ENCODE results near the gene ARPC1B. TPM values are rescaled to one million over a fixed set of nuclear protein-coding genes. Genes with fewer than 3 reads are reported as not detected.
"Not testable (repeated sequence)": the region's sequence is repeated elsewhere in the genome, so short reads cannot be mapped to it uniquely, and the experiment has no call there.

ARPC1B gene
- total and polyA plus RNA-seq, 2 donors (not counting 1 experiment from before 2014, with no cell fraction given) = 245 to 394 TPM

DNA sequence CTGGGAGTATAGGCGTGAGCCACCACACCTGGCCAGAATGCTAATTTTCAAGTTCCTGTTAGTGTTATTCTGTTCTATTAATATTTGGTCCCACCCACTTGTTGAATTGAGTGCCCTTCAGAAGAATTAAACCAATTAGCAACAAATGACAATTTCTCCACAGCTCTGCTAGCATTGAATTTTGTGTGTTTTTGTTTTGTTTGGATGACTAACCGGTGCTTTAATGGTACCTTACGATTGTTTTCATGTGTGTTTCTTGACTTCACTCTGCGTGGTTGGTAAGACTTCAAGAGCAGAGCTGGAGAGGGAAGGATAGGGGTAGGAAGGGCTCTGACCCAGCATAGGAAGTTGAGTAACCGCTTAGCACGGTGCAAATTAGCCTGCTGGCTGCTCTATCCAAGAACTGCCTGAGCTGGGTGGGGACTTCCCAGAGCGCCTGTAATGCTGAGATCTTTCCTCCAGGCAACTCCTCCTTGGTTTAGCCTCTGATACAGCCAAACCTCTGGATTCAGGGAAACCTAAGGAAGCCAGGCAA, 4.6 kb downstream of the ARPC1B start:
- TF ChIP-seq, protein P1, sequence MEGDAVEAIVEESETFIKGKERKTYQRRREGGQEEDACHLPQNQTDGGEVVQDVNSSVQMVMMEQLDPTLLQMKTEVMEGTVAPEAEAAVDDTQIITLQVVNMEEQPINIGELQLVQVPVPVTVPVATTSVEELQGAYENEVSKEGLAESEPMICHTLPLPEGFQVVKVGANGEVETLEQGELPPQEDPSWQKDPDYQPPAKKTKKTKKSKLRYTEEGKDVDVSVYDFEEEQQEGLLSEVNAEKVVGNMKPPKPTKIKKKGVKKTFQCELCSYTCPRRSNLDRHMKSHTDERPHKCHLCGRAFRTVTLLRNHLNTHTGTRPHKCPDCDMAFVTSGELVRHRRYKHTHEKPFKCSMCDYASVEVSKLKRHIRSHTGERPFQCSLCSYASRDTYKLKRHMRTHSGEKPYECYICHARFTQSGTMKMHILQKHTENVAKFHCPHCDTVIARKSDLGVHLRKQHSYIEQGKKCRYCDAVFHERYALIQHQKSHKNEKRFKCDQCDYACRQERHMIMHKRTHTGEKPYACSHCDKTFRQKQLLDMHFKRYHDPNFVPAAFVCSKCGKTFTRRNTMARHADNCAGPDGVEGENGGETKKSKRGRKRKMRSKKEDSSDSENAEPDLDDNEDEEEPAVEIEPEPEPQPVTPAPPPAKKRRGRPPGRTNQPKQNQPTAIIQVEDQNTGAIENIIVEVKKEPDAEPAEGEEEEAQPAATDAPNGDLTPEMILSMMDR (conservative IDR thresholded peaks at IDR 0.05 in 1 of 2, IDR thresholded peaks at IDR 0.05 in 1 of 2; ENCODE audit: low read depth in 1 of 2, low read length in 2 of 2) = peak in 1 of 2 donors; percentile 9
- TF ChIP-seq EZH2 (IDR thresholded peaks at IDR 0.05; ENCODE audit: low read length, missing control alignments) = no peak
- H3K9ac ChIP-seq (ENCODE audit: insufficient read depth, low read length) = no peak overlapping the region
- H3K4me3 ChIP-seq (replicated peaks in 1 of 4; ENCODE audit: control extremely low read depth in 1 of 4, insufficient read depth in 1 of 4, low read depth in 3 of 4, low read length in 4 of 4) = peak overlapping the region in 1 of 4 experiments; percentile 25
- peaks cover 19% of the 10 kb centered on the region for H3K4me1 ChIP-seq (ENCODE audit: control insufficient read depth, extremely low read depth, insufficient read depth, low read length)
- H4K20me1 ChIP-seq (ENCODE audit: control insufficient read depth, extremely low read depth, insufficient read depth, low read length) = no peaks in the 10 kb centered on the region
- no peak overlapping the region for H2AFZ ChIP-seq (ENCODE audit: low read length)
- peaks cover 18% of the 10 kb centered on the region for H3K36me3 ChIP-seq (ENCODE audit: control insufficient read depth, insufficient read depth, low read length)
- H3K4me2 ChIP-seq (ENCODE audit: extremely low read depth, insufficient read depth, low read length) = peak overlapping the region; percentile 30
- H3K9me3 ChIP-seq (ENCODE audit: control insufficient read depth, insufficient read depth, low read depth, low read length) = no peaks in the 10 kb centered on the region
- peaks cover 62% of the 10 kb centered on the region for H3K79me2 ChIP-seq (ENCODE audit: control insufficient read depth, insufficient read depth, low read length)
- peak overlapping the region; percentile 72 for H3K27ac ChIP-seq (ENCODE audit: insufficient read depth, low read length)
- DNase-seq (ENCODE audit: low read depth in 2 of 2) = peak; percentile 87
- no peaks in the 10 kb centered on the region for H3K27me3 ChIP-seq (ENCODE audit: control insufficient read depth, insufficient read depth, low read length)

DNA sequence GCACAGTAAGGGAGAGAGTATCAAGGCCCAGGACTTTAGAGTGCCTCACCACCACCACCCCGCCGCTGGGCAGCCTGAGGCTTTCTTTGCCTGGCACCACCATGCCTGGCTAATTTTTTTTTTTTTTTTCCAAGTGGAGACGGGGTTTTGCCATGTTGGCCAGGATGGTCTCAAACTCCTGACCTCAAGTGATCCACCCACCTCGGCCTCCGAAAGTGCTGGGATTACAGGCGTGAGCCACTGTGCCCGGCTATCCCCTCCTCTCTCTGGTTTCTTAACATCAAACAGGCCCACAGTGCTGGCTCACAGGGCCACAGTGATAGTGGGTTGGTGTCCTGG, 5.1 kb downstream of the ARPC1B start:
- not testable (repeated sequence) for H4K20me1 ChIP-seq (ENCODE audit: control insufficient read depth, extremely low read depth, insufficient read depth, low read length); H2AFZ ChIP-seq (ENCODE audit: low read length); H3K27me3 ChIP-seq (ENCODE audit: control insufficient read depth, insufficient read depth, low read length); H3K9me3 ChIP-seq (ENCODE audit: control insufficient read depth, insufficient read depth, low read depth, low read length); DNase-seq (ENCODE audit: low read depth in 2 of 2); H3K9ac ChIP-seq (ENCODE audit: insufficient read depth, low read length)
- peaks cover 20% of the 10 kb centered on the region for H3K36me3 ChIP-seq (ENCODE audit: control insufficient read depth, insufficient read depth, low read length)
- H3K4me1 ChIP-seq (ENCODE audit: control insufficient read depth, extremely low read depth, insufficient read depth, low read length) = peaks cover 19% of the 10 kb centered on the region
- H3K79me2 ChIP-seq (ENCODE audit: control insufficient read depth, insufficient read depth, low read length) = peaks cover 67% of the 10 kb centered on the region
- peak overlapping the region; percentile 72 for H3K27ac ChIP-seq (ENCODE audit: insufficient read depth, low read length)
- H3K4me3 ChIP-seq (replicated peaks in 1 of 4; ENCODE audit: control extremely low read depth in 1 of 4, insufficient read depth in 1 of 4, low read depth in 3 of 4, low read length in 4 of 4) = peak overlapping the region in 1 of 4 experiments; percentile 25
- H3K4me2 ChIP-seq (ENCODE audit: extremely low read depth, insufficient read depth, low read length) = peak overlapping the region; percentile 62

DNA sequence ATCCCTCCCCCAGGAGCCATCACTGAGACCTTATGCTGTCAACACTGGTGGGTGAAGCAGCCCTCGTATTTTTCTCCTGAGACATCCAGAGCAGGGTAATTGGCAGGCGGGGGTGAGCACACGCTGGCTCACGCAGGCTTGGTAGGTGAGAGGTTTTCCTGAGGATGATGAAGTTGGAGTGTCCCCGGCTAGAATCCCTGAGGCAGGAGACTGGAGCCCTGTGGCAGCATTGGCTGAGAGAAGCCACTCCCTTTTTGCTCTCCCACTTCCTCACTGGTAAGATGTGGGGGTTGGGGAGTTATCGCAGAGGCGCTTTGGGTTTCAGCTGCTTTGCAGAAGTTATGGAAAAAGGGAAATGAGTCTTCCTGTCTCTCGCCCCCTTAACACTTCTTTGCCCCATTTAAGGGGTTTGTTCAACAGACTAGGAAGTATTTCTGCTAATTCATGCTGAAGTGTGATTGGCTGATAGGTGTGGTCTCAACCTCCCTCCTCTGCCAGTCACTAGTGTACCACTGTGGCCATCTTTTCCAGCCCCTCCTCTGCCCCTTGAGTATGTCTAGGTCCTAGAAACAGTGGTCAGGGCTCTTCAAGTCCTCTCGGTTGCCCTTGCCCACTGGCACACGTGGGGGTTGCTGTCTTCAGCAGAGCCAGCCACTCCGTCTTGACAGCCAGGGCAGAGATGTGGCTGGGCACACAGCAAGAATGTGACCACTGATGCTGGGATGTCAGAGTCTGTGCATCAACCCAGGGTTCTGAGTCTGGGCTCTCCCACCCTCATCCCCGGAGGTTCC, 5.7 kb downstream of the ARPC1B start:
- peak overlapping the region; percentile 72 for H3K27ac ChIP-seq (ENCODE audit: insufficient read depth, low read length)
- H3K79me2 ChIP-seq (ENCODE audit: control insufficient read depth, insufficient read depth, low read length) = peaks cover 67% of the 10 kb centered on the region
- peak overlapping the region; percentile 62 for H3K4me2 ChIP-seq (ENCODE audit: extremely low read depth, insufficient read depth, low read length)
- H3K4me3 ChIP-seq (replicated peaks in 1 of 4; ENCODE audit: control extremely low read depth in 1 of 4, insufficient read depth in 1 of 4, low read depth in 3 of 4, low read length in 4 of 4) = peak overlapping the region in 1 of 4 experiments; percentile 25
- H3K9ac ChIP-seq (ENCODE audit: insufficient read depth, low read length) = peak overlapping the region; percentile 8
- H3K4me1 ChIP-seq (ENCODE audit: control insufficient read depth, extremely low read depth, insufficient read depth, low read length) = peaks cover 19% of the 10 kb centered on the region
- H3K36me3 ChIP-seq (ENCODE audit: control insufficient read depth, insufficient read depth, low read length) = peaks cover 20% of the 10 kb centered on the region
- H3K9me3 ChIP-seq (ENCODE audit: control insufficient read depth, insufficient read depth, low read depth, low read length) = no peaks in the 10 kb centered on the region
- H3K27me3 ChIP-seq (ENCODE audit: control insufficient read depth, insufficient read depth, low read length) = no peaks in the 10 kb centered on the region
- peak; percentile 25 to 39 for DNase-seq (ENCODE audit: low read depth in 2 of 2)
- TF ChIP-seq, protein P1 (conservative IDR thresholded peaks at IDR 0.05 in 1 of 2, IDR thresholded peaks at IDR 0.05 in 1 of 2; ENCODE audit: low read depth in 1 of 2, low read length in 2 of 2) = no peak
- no peak for TF ChIP-seq EZH2 (IDR thresholded peaks at IDR 0.05; ENCODE audit: low read length, missing control alignments)
- no peaks in the 10 kb centered on the region for H4K20me1 ChIP-seq (ENCODE audit: control insufficient read depth, extremely low read depth, insufficient read depth, low read length)
- H2AFZ ChIP-seq (ENCODE audit: low read length) = no peak overlapping the region

Data from fibroblast of lung (primary cell).